ENCODE results near the gene KASH5.

DNA sequence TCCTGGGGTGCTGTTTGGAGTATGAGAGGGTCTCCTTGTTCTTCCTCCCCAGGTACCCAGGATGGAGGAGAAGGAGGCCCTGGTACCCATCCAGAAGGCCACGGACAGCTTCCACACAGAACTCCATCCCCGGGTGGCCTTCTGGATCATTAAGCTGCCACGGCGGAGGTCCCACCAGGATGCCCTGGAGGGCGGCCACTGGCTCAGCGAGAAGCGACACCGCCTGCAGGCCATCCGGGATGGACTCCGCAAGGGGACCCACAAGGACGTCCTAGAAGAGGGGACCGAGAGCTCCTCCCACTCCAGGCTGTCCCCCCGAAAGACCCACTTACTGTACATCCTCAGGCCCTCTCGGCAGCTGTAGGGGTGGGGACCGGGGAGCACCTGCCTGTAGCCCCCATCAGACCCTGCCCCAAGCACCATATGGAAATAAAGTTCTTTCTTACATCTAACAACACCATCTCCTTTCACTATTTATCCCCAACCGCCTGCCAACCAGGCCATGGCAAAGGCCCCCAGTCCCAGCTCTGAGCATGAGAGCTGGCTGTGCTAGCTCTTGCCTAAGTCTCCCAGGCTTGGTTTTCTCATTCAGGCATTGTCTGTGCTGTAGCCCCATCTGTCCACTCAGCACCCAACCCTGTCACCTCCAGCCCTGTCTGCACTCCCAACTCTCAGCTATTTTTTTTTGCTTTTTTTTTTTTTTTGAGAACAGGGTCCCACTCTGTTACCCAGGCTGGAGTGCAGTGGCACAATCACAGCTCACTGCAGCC is 13.2 kb upstream of the KASH5 start:
- TF ChIP-seq CTCF (conservative IDR thresholded peaks at IDR 0.05; ENCODE audit: low read depth, low read length): no peak
- TF ChIP-seq EZH2phosphoT487 (IDR thresholded peaks at IDR 0.05; ENCODE audit: borderline replicate concordance, low read length): no peak

Measured in PC-3 (cell line).